Adipose tissue (tissue), 3 donors: ENCODE results near the gene SPRING1. TPM values are rescaled to one million over a fixed set of nuclear protein-coding genes. Genes with fewer than 3 reads are reported as not detected.
"Not testable (repeated sequence)": the region's sequence is repeated elsewhere in the genome, so short reads cannot be mapped to it uniquely, and the experiment has no call there.

ENCODE experiments used
- H3K27ac ChIP-seq: one replicate; pipeline ENCODE4 v1.5.1; 2013; ENCODE audit warnings: low read depth, low read length
- WGBS, 3 donors: extraction: QIAGEN DNeasy Blood & Tissue Kit; methylation state at CpG; one replicate each; pipeline ENCODE4 v1.1.7; 2013; 5-methylcytosine and 5-hydroxymethylcytosine counted together
- polyA plus RNA-seq, 3 donors: library from polyadenylated mRNA; stranded (reverse); fragments of 200-250 nt; gene quantifications; one replicate each; pipeline ENCODE4 v1.2.3, GENCODE V29; 2013
- donor health status: healthy with polysubstance abuse.
- donor health status: Bipolar disorder and iron deficiency.
- donor health status: healthy.

SPRING1 gene
- polyA plus RNA-seq, 3 donors, result 5.6 to 14.7 (median 12.4) TPM

GRCh38 chr12:116749884-116750283 lies 12.0 kb upstream of the SPRING1 start:
- H3K27ac ChIP-seq, result no peak overlapping the region
- WGBS, 3 donors, result 91 to 93% (median 91%) methylated on average over 20 to 26 of the region's 26 CpGs

- no peak overlapping the region for H3K27ac ChIP-seq
- 87 to 92% (median 91%) methylated on average over 4 of the region's 4 CpGs for WGBS, 3 donors
These were observed 7.7 kb upstream of the SPRING1 start for GRCh38 chr12:116745554-116745953.

- 36 to 66% (median 39%) methylated on average over 3 of the region's 3 CpGs for WGBS, 3 donors
- H3K27ac ChIP-seq, result no peak overlapping the region
These were observed 6.9 kb upstream of the SPRING1 start for GRCh38 chr12:116744766-116745165.

GRCh38 chr12:116742787-116743186 lies 4.9 kb upstream of the SPRING1 start:
- 67 to 82% (median 73%) methylated on average over 2 of the region's 2 CpGs for WGBS, 3 donors
- not testable (repeated sequence) for H3K27ac ChIP-seq

- no peak overlapping the region for H3K27ac ChIP-seq
- 84 to 86% (median 85%) methylated on average over 7 of the region's 7 CpGs for WGBS, 3 donors
These were observed 1.6 kb upstream of the SPRING1 start for GRCh38 chr12:116739381-116739887.

GRCh38 chr12:116736962-116737773 lies 701 bp downstream of the SPRING1 start:
- WGBS, 3 donors, result 1 to 5% (median 4%) methylated on average over 24 of the region's 24 CpGs
- H3K27ac ChIP-seq, result no peak overlapping the region

GRCh38 chr12:116735951-116736599 lies 1.8 kb downstream of the SPRING1 start:
- no peak overlapping the region for H3K27ac ChIP-seq

GRCh38 chr12:116735084-116735483 lies 2.8 kb downstream of the SPRING1 start:
- H3K27ac ChIP-seq, result no peak overlapping the region
- 85 to 92% (median 89%) methylated on average over 10 of the region's 10 CpGs for WGBS, 3 donors

More at GRCh38 chr12:116735951-116736599, 1.8 kb downstream of the SPRING1 start:
- 50 to 71% (median 66%) methylated on average over 9 of the region's 9 CpGs for WGBS, 3 donors

- 79 to 95% (median 94%) methylated on average over 5 of the region's 5 CpGs for WGBS, 3 donors
- H3K27ac ChIP-seq, result no peak overlapping the region
These were observed 3.6 kb downstream of the SPRING1 start for GRCh38 chr12:116734156-116734768.

GRCh38 chr12:116731801-116732200 lies 6.1 kb downstream of the SPRING1 start:
- no peak overlapping the region for H3K27ac ChIP-seq
- 91 to 96% (median 93%) methylated on average over 3 of the region's 3 CpGs for WGBS, 3 donors

- WGBS, 3 donors, result 39 to 71% (median 67%) methylated on average over 6 of the region's 6 CpGs
- H3K27ac ChIP-seq, result no peak overlapping the region
These were observed 10.0 kb downstream of the SPRING1 start for GRCh38 chr12:116727891-116728290.

- H3K27ac ChIP-seq, result no peak overlapping the region
- WGBS, 3 donors, result 43 to 89% (median 82%) methylated on average over 3 of the region's 3 CpGs
These were observed 10.6 kb downstream of the SPRING1 start for GRCh38 chr12:116727261-116727660.

- no peak overlapping the region for H3K27ac ChIP-seq
- 28 to 57% (median 40%) methylated on average over 4 of the region's 4 CpGs for WGBS, 3 donors
These were observed 11.2 kb downstream of the SPRING1 start for GRCh38 chr12:116726694-116727093.

GRCh38 chr12:116722245-116722644 lies 15.6 kb downstream of the SPRING1 start:
- H3K27ac ChIP-seq, result no peak overlapping the region

GRCh38 chr12:116719731-116720528 lies 17.9 kb downstream of the SPRING1 start:
- WGBS, 3 donors, result 69 to 93% (median 90%) methylated on average over 15 of the region's 15 CpGs
- no peak overlapping the region for H3K27ac ChIP-seq

GRCh38 chr12:116718655-116719454 lies 19.0 kb downstream of the SPRING1 start:
- no peak overlapping the region for H3K27ac ChIP-seq
- 71 to 78% (median 72%) methylated on average over 10 of the region's 10 CpGs for WGBS, 3 donors
